ENCODE results near the gene ROBO3. TPM values are rescaled to one million over a fixed set of nuclear protein-coding genes. Genes with fewer than 3 reads are reported as not detected.

Gene ROBO3
- total RNA-seq, 1 experiment from 2014 or later = 21.3 TPM

GRCh38 chr11:124823512-124824376, 41.5 kb upstream of the ROBO3 start:
- H3K27me3 Mint-ChIP-seq (ENCODE audit: low read depth) = peaks cover 4% of the 10 kb centered on the region; the same call in 1 of the 2 replicates
- no peak overlapping the region for H3K27ac Mint-ChIP-seq
- TF ChIP-seq NFATC4 (CRISPR knock-in tag; IDR thresholded peaks at IDR 0.05) = no peak
- TF ChIP-seq AR (CRISPR knock-in tag; IDR thresholded peaks at IDR 0.05) = no peak
- no peak for TF ChIP-seq HMGXB4 (CRISPR knock-in tag; IDR thresholded peaks at IDR 0.05)
- no peak for TF ChIP-seq AFF4 (CRISPR knock-in tag; IDR thresholded peaks at IDR 0.05; ENCODE audit: borderline replicate concordance)
- TF ChIP-seq GRHL2 (CRISPR knock-in tag; IDR thresholded peaks at IDR 0.05; ENCODE audit: insufficient replicate concordance, severe bottlenecking) = no peak
- no peak for TF ChIP-seq CREM (CRISPR knock-in tag; IDR thresholded peaks at IDR 0.05)
- TF ChIP-seq ZNF416 (CRISPR knock-in tag; IDR thresholded peaks at IDR 0.05) = no peak
- TF ChIP-seq MAX (CRISPR knock-in tag; IDR thresholded peaks at IDR 0.05) = no peak
- no peak for TF ChIP-seq NR2C2 (CRISPR knock-in tag; IDR thresholded peaks at IDR 0.05)
- TF ChIP-seq ZNF425 (CRISPR knock-in tag; conservative IDR thresholded peaks at IDR 0.05) = no peak
- TF ChIP-seq GTF2I (CRISPR knock-in tag; conservative IDR thresholded peaks at IDR 0.05) = no peak
- TF ChIP-seq TCF7 (CRISPR knock-in tag; IDR thresholded peaks at IDR 0.05; ENCODE audit: low read depth) = no peak
- no peak for TF ChIP-seq SMAD3 (CRISPR knock-in tag; IDR thresholded peaks at IDR 0.05; ENCODE audit: borderline replicate concordance)
- TF ChIP-seq ZNF121 (CRISPR knock-in tag; IDR thresholded peaks at IDR 0.05) = no peak
- TF ChIP-seq NFYB (CRISPR knock-in tag; conservative IDR thresholded peaks at IDR 0.05; ENCODE audit: low read depth) = no peak
- TF ChIP-seq ZBTB21 (CRISPR knock-in tag; IDR thresholded peaks at IDR 0.05; ENCODE audit: borderline replicate concordance) = no peak
- TF ChIP-seq ETV6 (CRISPR knock-in tag; IDR thresholded peaks at IDR 0.05) = no peak
- TF ChIP-seq ELF4 (CRISPR knock-in tag; IDR thresholded peaks at IDR 0.05; ENCODE audit: low read depth) = no peak
- TF ChIP-seq JAZF1 (CRISPR knock-in tag; IDR thresholded peaks at IDR 0.05) = no peak
- H3K36me3 Mint-ChIP-seq = no peaks in the 10 kb centered on the region
- ChIA-PET CTCF (interaction anchor here (0.6 kb wide), 1 partner anchor 60 kb away, joined by 3 read pairs; no protein-coding TSS in a partner anchor), POLR2A (no interaction called here)
- H3K9me3 Mint-ChIP-seq = no peaks in the 10 kb centered on the region
- H3K4me1 Mint-ChIP-seq = no peaks in the 10 kb centered on the region
- DNase-seq (ENCODE audit: low spot score) = no peak
- no peak for ATAC-seq
- no peak overlapping the region for H3K4me3 Mint-ChIP-seq

All from WTC11 (cell line).